ENCODE measurements around the gene CDH13.

Gene CDH13

DNA sequence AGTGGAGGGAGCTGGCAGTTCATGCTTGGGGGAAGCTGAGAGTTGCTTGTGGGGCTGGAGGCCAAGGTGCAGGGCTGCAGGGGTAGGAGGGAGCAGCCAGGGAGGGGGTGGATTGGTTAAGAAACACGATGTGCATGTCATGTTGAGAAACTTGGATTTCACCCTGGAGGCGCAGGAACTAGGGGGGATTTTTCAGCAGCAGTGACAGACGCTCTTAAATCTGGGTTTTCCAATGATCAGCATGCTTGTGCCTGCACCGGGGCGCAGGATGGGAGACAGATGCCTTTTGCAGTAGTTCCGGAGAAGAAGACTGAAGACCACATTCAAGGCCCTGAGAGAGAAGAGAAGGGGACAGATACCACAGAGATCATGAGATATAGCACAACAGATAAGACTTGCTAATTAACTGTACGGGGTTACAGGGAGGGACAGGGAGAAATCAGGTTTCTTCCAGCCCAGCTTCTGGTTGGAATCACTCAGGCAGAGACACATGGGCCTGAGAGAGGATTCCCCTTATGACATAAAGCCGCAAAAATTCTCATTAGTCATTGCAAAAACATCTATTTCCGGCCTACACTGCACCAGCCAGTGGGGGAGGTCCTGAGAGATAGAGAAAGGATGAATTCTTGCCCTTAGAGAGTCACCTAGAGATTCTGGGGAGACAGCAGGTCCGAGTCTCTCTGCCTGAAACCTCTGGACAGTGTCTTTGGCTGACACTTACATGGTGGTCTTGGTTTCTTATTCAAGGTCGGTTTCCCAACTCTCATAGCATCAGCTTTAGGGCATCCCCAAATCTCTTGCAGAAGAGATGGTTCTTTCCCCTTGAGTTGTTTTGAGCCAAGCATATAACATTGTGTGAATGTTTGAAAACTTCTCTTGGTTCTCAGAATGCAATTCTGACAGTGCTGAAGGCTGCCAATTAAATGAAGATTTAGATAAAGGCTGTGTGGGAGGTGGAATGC, 27.1 kb downstream of the CDH13 start:
- H3K4me1 ChIP-seq (ENCODE audit: control insufficient read depth, insufficient read depth, low read length): peaks cover 10% of the 10 kb centered on the region
- H3K36me3 ChIP-seq (ENCODE audit: control insufficient read depth in 2 of 2, insufficient read depth in 1 of 2, low read length in 2 of 2): no peaks in the 10 kb centered on the region
- POLR2A ChIA-PET: interaction anchor here (0.6 kb wide), 2 partner anchors 237 to 791 kb away, joined by 3 to 5 read pairs; no protein-coding TSS in a partner anchor
- CTCF ChIA-PET: interaction anchor here (0.6 to 7.1 kb wide), 7 partner anchors 13 to 722 kb away, joined by 3 to 55 read pairs (median 3); no protein-coding TSS in a partner anchor
- no peak for TF ChIP-seq SP7 (tag by site-specific recombination; IDR thresholded peaks at IDR 0.05)
- no peak for TF ChIP-seq MYNN (tag by site-specific recombination; IDR thresholded peaks at IDR 0.05; ENCODE audit: borderline replicate concordance)
- no peak for TF ChIP-seq ZNF16 (tag by site-specific recombination; IDR thresholded peaks at IDR 0.05; ENCODE audit: low read depth)
- TF ChIP-seq ZNF133 (tag by site-specific recombination; IDR thresholded peaks at IDR 0.05): no peak
- TF ChIP-seq ZNF335 (tag by site-specific recombination; conservative IDR thresholded peaks at IDR 0.05): no peak
- TF ChIP-seq, protein P1, sequence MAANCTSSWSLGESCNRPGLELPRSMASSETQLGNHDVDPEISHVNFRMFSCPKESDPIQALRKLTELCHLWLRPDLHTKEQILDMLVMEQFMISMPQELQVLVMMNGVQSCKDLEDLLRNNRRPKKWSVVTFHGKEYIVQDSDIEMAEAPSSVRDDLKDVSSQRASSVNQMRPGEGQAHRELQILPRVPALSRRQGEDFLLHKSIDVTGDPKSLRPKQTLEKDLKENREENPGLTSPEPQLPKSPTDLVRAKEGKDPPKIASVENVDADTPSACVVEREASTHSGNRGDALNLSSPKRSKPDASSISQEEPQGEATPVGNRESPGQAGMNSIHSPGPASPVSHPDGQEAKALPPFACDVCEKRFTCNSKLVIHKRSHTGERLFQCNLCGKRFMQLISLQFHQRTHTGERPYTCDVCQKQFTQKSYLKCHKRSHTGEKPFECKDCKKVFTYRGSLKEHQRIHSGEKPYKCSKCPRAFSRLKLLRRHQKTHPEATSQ (tag by site-specific recombination; IDR thresholded peaks at IDR 0.05): no peak
- no peak for TF ChIP-seq RBAK (tag by site-specific recombination; IDR thresholded peaks at IDR 0.05)
- TF ChIP-seq ZNF623 (tag by site-specific recombination; IDR thresholded peaks at IDR 0.05): no peak
- no peak for TF ChIP-seq SETDB1 (IDR thresholded peaks at IDR 0.05; ENCODE audit: insufficient read length, low read length)
- no peak for TF ChIP-seq ZNF624 (tag by site-specific recombination; IDR thresholded peaks at IDR 0.05)
- H3K27ac ChIP-seq (ENCODE audit: extremely low read depth, low read depth, low read length): no peak overlapping the region
- H3K9me3 ChIP-seq (ENCODE audit: control insufficient read depth, insufficient read depth, low read depth, low read length): no peaks in the 10 kb centered on the region
- no peak overlapping the region for H3K4me3 ChIP-seq (ENCODE audit: low read depth, low read length)

DNA sequence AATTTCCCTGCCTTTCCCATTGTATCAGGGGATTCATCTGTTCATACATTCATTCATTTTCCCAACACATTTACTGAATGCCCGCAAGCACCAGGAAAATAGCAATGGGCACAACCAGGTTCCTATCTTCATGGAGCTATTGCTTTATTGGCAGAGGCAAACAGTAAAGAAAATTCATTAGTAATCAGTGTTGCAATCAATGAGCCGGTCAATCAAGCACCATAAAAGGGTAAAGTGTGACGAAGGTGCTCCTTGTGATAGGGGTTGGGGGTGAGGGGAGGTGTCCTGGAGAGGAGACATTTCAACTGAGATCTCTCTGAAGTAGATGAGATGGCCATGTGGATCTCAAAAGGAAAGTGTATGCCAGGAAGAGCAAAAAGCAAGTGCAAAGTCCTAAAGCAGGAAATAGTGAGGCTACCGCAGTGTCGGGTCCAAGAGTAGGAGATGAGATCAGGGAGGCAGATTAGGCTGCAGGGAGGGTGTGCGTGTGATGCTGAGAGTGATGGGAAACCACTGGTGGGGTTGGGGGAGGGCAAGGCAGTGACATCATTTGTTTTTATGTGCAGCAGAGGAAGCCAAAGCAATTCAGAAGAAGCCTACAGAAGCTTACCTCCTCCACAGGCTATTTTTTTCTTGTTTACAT, 28.4 kb downstream of the CDH13 start:
- CTCF ChIA-PET: interaction anchor here (1.3 to 7.1 kb wide), 3 partner anchors 14 to 25 kb away, joined by 3 to 55 read pairs (median 14); no protein-coding TSS in a partner anchor
- Histone ChIP-seq H3K4me3 (ENCODE audit: low read depth, low read length) (no peak overlapping the region), H3K4me1 (ENCODE audit: control insufficient read depth, insufficient read depth, low read length) (peaks cover 10% of the 10 kb centered on the region)

DNA sequence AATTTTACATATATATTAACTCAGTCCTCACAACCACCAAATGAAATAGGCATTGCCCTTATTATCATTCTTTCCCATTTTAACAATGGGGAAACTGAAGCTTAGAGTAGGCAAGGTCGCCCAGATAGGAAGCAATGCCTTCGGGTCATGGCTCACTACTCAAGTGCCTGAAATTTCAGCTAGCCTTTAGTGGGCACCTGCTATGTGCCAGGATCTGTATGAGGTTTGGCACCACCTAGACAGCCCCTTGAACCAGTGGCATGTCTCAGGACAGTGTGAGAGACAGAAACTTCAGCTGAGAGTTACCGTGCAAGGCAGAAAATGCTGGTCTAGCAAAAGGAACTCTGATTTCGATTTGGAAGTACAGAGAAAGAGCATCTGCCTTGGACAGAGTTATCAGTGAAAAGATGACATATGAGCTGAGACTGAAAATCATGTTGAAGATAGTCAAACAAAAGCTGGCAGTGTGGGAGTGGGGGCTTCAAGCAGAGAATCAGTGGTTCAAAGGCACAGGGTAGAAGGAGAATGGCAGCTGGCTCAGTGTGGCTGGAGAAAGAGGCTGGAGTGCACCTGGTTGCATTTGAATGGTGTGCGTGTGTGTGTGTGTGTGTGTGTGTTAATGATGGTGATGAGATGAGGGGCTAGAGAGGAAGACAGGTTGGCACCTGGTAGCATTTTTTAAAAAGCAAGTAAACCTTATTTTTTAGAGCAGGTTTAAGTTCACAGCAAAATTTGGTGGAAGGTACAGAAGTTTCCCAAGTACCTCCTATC, 29.1 kb downstream of the CDH13 start:
- Histone ChIP-seq H3K27ac (ENCODE audit: extremely low read depth, low read depth, low read length) (no peak overlapping the region), H3K4me3 (ENCODE audit: low read depth, low read length) (no peak overlapping the region), H3K4me1 (ENCODE audit: control insufficient read depth, insufficient read depth, low read length) (peaks cover 10% of the 10 kb centered on the region), H3K36me3 (ENCODE audit: control insufficient read depth in 2 of 2, insufficient read depth in 1 of 2, low read length in 2 of 2) (no peaks in the 10 kb centered on the region), H3K9me3 (ENCODE audit: control insufficient read depth, insufficient read depth, low read depth, low read length) (no peaks in the 10 kb centered on the region)
- POLR2A ChIA-PET: interaction anchor here (0.5 to 0.6 kb wide), 4 partner anchors 49 to 1237 kb away, joined by 3 to 10 read pairs (median 4); no protein-coding TSS in a partner anchor
- CTCF ChIA-PET: interaction anchor here (1.3 to 7.1 kb wide), 3 partner anchors 15 to 25 kb away, joined by 3 to 55 read pairs (median 14); no protein-coding TSS in a partner anchor
- TF ChIP-seq ZNF335 (tag by site-specific recombination; conservative IDR thresholded peaks at IDR 0.05) (peak; percentile 75), EGR2 (tag by site-specific recombination; IDR thresholded peaks at IDR 0.05; ENCODE audit: low read depth) (no peak)
- TF ChIP-seq, protein P2, sequence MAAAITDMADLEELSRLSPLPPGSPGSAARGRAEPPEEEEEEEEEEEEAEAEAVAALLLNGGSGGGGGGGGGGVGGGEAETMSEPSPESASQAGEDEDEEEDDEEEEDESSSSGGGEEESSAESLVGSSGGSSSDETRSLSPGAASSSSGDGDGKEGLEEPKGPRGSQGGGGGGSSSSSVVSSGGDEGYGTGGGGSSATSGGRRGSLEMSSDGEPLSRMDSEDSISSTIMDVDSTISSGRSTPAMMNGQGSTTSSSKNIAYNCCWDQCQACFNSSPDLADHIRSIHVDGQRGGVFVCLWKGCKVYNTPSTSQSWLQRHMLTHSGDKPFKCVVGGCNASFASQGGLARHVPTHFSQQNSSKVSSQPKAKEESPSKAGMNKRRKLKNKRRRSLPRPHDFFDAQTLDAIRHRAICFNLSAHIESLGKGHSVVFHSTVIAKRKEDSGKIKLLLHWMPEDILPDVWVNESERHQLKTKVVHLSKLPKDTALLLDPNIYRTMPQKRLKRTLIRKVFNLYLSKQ (tag by site-specific recombination; IDR thresholded peaks at IDR 0.05; ENCODE audit: borderline replicate concordance): no peak
- TF ChIP-seq, protein P3, sequence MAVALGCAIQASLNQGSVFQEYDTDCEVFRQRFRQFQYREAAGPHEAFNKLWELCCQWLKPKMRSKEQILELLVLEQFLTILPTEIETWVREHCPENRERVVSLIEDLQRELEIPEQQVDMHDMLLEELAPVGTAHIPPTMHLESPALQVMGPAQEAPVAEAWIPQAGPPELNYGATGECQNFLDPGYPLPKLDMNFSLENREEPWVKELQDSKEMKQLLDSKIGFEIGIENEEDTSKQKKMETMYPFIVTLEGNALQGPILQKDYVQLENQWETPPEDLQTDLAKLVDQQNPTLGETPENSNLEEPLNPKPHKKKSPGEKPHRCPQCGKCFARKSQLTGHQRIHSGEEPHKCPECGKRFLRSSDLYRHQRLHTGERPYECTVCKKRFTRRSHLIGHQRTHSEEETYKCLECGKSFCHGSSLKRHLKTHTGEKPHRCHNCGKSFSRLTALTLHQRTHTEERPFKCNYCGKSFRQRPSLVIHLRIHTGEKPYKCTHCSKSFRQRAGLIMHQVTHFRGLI (tag by site-specific recombination; IDR thresholded peaks at IDR 0.05): no peak

More for the DNA sequence above, 28.4 kb downstream of the CDH13 start:
- H3K36me3 ChIP-seq (ENCODE audit: control insufficient read depth in 2 of 2, insufficient read depth in 1 of 2, low read length in 2 of 2): no peaks in the 10 kb centered on the region
- H3K9me3 ChIP-seq (ENCODE audit: control insufficient read depth, insufficient read depth, low read depth, low read length): no peaks in the 10 kb centered on the region
- POLR2A ChIA-PET: interaction anchor here (0.5 kb wide), 1 partner anchor 915 kb away, joined by 3 read pairs; no protein-coding TSS in a partner anchor
- peak; percentile 61; the same call in 1 of the 2 replicates for TF ChIP-seq HOXD13 (CRISPR knock-in tag; IDR thresholded peaks at IDR 0.05; ENCODE audit: borderline replicate concordance)
- TF ChIP-seq KLF8 (tag by site-specific recombination; IDR thresholded peaks at IDR 0.05): no peak
- TF ChIP-seq, protein P4, sequence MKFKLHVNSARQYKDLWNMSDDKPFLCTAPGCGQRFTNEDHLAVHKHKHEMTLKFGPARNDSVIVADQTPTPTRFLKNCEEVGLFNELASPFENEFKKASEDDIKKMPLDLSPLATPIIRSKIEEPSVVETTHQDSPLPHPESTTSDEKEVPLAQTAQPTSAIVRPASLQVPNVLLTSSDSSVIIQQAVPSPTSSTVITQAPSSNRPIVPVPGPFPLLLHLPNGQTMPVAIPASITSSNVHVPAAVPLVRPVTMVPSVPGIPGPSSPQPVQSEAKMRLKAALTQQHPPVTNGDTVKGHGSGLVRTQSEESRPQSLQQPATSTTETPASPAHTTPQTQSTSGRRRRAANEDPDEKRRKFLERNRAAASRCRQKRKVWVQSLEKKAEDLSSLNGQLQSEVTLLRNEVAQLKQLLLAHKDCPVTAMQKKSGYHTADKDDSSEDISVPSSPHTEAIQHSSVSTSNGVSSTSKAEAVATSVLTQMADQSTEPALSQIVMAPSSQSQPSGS (tag by site-specific recombination; IDR thresholded peaks at IDR 0.05; ENCODE audit: low read depth): peak; percentile 41
- TF ChIP-seq TRIM28 (IDR thresholded peaks at IDR 0.05; ENCODE audit: borderline replicate concordance, low read length): peak; percentile 45; the same call in 1 of the 2 replicates
- no peak overlapping the region for H3K27ac ChIP-seq (ENCODE audit: extremely low read depth, low read depth, low read length)

All from HEK293 (cell line).